C4-2B (cell line): Measurements from ENCODE around the gene CD274.

Experiments
- ZFX ChIP-seq: fragments of 450-650 bp; IDR thresholded peaks from 2 replicates; pipeline ENCODE4 v1.6.1; 2017
- TF ChIP-seq, protein P1 (sequence below): fragments of 450-650 bp; conservative IDR thresholded peaks from 2 replicates; pipeline ENCODE4 v1.5.1; 2017; ENCODE audit warnings: mild to moderate bottlenecking

- TF ChIP-seq, protein P1, sequence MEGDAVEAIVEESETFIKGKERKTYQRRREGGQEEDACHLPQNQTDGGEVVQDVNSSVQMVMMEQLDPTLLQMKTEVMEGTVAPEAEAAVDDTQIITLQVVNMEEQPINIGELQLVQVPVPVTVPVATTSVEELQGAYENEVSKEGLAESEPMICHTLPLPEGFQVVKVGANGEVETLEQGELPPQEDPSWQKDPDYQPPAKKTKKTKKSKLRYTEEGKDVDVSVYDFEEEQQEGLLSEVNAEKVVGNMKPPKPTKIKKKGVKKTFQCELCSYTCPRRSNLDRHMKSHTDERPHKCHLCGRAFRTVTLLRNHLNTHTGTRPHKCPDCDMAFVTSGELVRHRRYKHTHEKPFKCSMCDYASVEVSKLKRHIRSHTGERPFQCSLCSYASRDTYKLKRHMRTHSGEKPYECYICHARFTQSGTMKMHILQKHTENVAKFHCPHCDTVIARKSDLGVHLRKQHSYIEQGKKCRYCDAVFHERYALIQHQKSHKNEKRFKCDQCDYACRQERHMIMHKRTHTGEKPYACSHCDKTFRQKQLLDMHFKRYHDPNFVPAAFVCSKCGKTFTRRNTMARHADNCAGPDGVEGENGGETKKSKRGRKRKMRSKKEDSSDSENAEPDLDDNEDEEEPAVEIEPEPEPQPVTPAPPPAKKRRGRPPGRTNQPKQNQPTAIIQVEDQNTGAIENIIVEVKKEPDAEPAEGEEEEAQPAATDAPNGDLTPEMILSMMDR, result no peak
- no peak for TF ChIP-seq ZFX
Measured at GRCh38 chr9:5515261-5515650, 64.9 kb downstream of the CD274 start.
